Testis (tissue), 3 donors: Measurements from ENCODE around the gene RABIF. TPM values are rescaled to one million over a fixed set of nuclear protein-coding genes. Genes with fewer than 3 reads are reported as not detected.

Source experiments
- DNase-seq: peaks from one replicate; pipeline ENCODE4 v3.0.0-alpha.2; 2019
- H3K27ac ChIP-seq, 2 donors: fragments of 200-600 bp; sonication (generic); one replicate each; pipeline ENCODE4 v1.5.1; 2019
- H3K27me3 ChIP-seq: fragments of 200-600 bp; sonication (generic); one replicate; pipeline ENCODE4 v1.5.1; 2019
- H3K36me3 ChIP-seq: fragments of 200-600 bp; sonication (generic); one replicate; pipeline ENCODE4 v1.5.1; 2017; ENCODE audit warnings: low read depth; ENCODE audit errors: missing control alignments
- H3K4me1 ChIP-seq: fragments of 200-600 bp; sonication (generic); one replicate; pipeline ENCODE4 v1.5.1; 2019
- H3K4me3 ChIP-seq, 2 donors: fragments of 200-600 bp; sonication (generic); one replicate each; pipeline ENCODE4 v1.5.1; 2017 to 2019
- H3K9me3 ChIP-seq: fragments of 200-600 bp; sonication (generic); one replicate; pipeline ENCODE4 v1.5.1; 2017
- POLR2A ChIP-seq: fragments of 450-650 bp; IDR thresholded peaks from one replicate; pipeline ENCODE4 v1.6.1; 2017; ENCODE audit warnings: antibody characterized with exemption, mild to moderate bottlenecking, moderate library complexity
- WGBS, 2 donors: methylation state at CpG; one replicate each; pipeline ENCODE4 v1.1.5; 2018; 5-methylcytosine and 5-hydroxymethylcytosine counted together
- intact Hi-C: fragments of 100-400 bp; cut with DNase I; formaldehyde crosslinking; loops from one replicate; pipeline ENCODE4 v1.15.1; 2023; ENCODE audit warnings: low total_unique reads
- polyA plus RNA-seq: library from polyadenylated mRNA; stranded (reverse); fragments of 350-450 nt; fragmentation: Illumina TruSeq; extraction: RNeasy Lipid Tissue Mini Kit (QIAGEN cat#74804); gene quantifications from one replicate; pipeline ENCODE4 v1.2.3, GENCODE V29; 2014; ENCODE audit warnings: low read depth, low replicate concordance; ENCODE audit not compliant: insufficient read depth
- total RNA-seq, 2 donors: library from RNA; depleted of rRNA; stranded (reverse); fragments of >200 nt; gene quantifications; one replicate each; pipeline ENCODE4 v1.2.3, GENCODE V29; 2016
- TF ChIP-seq, protein P1 (sequence below), 3 experiments: fragments of 450-650 bp in 2 of 3; fragments of 200-600 bp in 1 of 3; sonication (generic) in 1 of 3; IDR thresholded peaks; one replicate each; pipeline ENCODE4 v1.5.1; 2016 to 2019; ENCODE audit warnings: antibody characterized with exemption in 3 of 3, mild to moderate bottlenecking in 2 of 3, moderate library complexity in 1 of 3

Gene RABIF
- total and polyA plus RNA-seq, 3 donors from 2014 or later, result 19.1 to 35.2 (median 19.5) TPM

DNA sequence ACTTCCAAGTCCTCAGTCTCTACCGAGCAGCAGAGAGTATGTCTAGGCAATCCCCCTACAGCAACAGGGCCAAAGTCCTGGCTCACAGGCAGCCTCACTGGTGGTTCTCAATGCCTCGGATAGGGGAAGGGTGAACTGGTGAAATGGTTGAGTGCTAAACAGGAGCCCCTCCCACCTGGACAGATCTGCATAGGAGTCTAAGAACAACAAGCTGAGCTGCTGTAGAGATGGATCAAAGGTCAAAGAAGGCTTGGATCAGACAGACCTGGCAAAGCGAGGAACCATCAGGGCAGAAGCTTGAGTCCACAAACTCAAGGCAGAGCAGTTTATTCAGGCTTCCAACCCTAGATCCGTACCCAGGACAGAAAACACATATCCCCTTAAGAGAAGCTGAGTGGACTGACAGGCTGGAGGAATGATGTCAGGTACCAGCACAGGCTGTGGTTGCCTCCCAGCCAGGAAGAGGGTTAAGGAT, 31.8 kb downstream of the RABIF start:
- no peaks in the 10 kb centered on the region for H3K36me3 ChIP-seq
- H3K27me3 ChIP-seq, result no peaks in the 10 kb centered on the region
- peaks cover 7% of the 10 kb centered on the region for H3K4me1 ChIP-seq
- no peak overlapping the region for H3K27ac ChIP-seq
- 51 to 58% methylated on average over 4 of the region's 4 CpGs for WGBS, 2 donors
- no peaks in the 10 kb centered on the region for H3K9me3 ChIP-seq
- no peak for DNase-seq
- intact Hi-C loops, result no loop called here
- TF ChIP-seq, protein P1, sequence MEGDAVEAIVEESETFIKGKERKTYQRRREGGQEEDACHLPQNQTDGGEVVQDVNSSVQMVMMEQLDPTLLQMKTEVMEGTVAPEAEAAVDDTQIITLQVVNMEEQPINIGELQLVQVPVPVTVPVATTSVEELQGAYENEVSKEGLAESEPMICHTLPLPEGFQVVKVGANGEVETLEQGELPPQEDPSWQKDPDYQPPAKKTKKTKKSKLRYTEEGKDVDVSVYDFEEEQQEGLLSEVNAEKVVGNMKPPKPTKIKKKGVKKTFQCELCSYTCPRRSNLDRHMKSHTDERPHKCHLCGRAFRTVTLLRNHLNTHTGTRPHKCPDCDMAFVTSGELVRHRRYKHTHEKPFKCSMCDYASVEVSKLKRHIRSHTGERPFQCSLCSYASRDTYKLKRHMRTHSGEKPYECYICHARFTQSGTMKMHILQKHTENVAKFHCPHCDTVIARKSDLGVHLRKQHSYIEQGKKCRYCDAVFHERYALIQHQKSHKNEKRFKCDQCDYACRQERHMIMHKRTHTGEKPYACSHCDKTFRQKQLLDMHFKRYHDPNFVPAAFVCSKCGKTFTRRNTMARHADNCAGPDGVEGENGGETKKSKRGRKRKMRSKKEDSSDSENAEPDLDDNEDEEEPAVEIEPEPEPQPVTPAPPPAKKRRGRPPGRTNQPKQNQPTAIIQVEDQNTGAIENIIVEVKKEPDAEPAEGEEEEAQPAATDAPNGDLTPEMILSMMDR (IDR thresholded peaks at IDR 0.05), result no peak
- no peak for TF ChIP-seq POLR2A
- H3K4me3 ChIP-seq, result no peak overlapping the region

DNA sequence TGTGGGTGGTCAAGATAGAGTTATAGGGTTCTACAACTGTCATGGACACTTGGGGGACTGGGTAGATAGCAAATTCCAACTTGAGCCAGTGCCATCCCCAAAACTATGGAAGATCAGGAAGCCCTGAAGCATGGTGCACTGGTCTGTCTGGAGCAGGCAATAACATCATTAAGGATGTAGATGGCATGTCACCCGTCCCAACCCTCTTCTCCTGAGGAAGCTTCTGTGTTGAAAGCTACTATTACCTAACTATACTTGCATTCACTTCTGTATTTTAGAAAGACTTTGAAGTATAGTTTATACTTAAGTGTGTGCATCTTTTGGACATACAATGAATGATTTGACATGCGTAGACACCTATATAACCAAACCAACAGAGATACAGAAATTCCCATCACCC, 32.9 kb downstream of the RABIF start:
- intact Hi-C loops, result no loop called here

GRCh38 chr1:202854787-202855186, 34.2 kb downstream of the RABIF start:
- Histone ChIP-seq H3K4me1 (peaks cover 14% of the 10 kb centered on the region), H3K4me3 (no peak overlapping the region), H3K27ac (no peak overlapping the region), H3K36me3 (no peaks in the 10 kb centered on the region), H3K9me3 (no peaks in the 10 kb centered on the region), H3K27me3 (no peaks in the 10 kb centered on the region)
- TF ChIP-seq, protein P1 (IDR thresholded peaks at IDR 0.05), result no peak
- no peak for TF ChIP-seq POLR2A
- intact Hi-C loops, result no loop called here
- 73 to 81% methylated on average over 8 of the region's 8 CpGs for WGBS, 2 donors
- DNase-seq, result peak; percentile 54

More for the DNA sequence above, 32.9 kb downstream of the RABIF start:
- TF ChIP-seq, protein P1 (IDR thresholded peaks at IDR 0.05), result no peak
- no peak for TF ChIP-seq POLR2A
- Histone ChIP-seq H3K9me3 (no peaks in the 10 kb centered on the region), H3K27ac (no peak overlapping the region), H3K4me1 (peaks cover 7% of the 10 kb centered on the region), H3K36me3 (no peaks in the 10 kb centered on the region), H3K4me3 (no peak overlapping the region), H3K27me3 (no peaks in the 10 kb centered on the region)
- 92 to 97% methylated on average over 2 of the region's 2 CpGs for WGBS, 2 donors
- DNase-seq, result no peak

DNA sequence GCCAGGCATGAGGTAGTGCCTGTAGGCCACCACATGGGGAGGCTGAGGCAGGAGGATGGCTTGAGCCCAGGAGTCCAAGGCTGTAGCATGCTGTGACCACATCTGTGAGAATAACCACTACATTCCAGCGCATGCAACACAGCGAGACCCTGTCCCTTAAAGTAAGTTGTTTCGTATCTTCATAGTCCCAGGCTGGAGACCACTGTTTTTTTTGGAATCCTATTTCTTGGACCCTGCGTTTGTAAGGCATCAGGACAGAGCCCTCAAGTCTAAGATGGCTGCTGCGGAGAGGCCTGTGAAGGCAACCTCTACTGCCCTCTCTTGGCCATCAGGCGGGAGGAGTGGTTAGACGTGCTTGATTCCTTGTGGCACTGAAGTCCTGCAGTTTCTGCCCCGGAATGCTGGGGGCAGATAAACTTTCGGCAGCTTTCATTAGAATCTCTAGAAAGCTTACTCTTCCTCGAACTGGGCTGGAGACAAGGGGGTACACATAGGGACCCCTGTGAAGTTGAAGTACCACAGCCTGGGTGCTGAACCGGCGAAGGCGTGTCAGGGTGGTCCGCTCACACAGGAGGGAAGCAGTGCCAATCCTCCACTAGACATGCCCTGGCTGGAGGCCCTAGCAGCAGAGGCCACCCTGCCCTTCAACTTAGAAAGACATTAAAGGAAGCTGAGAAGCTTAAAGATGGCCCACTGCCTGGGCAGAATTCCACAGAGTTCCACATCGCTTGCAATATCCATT, 36.6 kb downstream of the RABIF start:
- peak; percentile 77 for DNase-seq
- no peak for TF ChIP-seq POLR2A
- TF ChIP-seq, protein P1 (IDR thresholded peaks at IDR 0.05), result peak in 2 of 3 experiments; percentile 33 to 41
- intact Hi-C loops, result no loop called here
- peaks cover 6% of the 10 kb centered on the region for H3K4me1 ChIP-seq
- H3K4me3 ChIP-seq, result no peak overlapping the region
- 63 to 76% methylated on average over 12 to 15 of the region's 15 CpGs for WGBS, 2 donors
- H3K27me3 ChIP-seq, result no peaks in the 10 kb centered on the region
- no peaks in the 10 kb centered on the region for H3K9me3 ChIP-seq
- H3K36me3 ChIP-seq, result no peaks in the 10 kb centered on the region
- H3K27ac ChIP-seq, result no peak overlapping the region
